Measurements from ENCODE around the gene PTK6.
A peak's percentile ranks its signal among the peaks of the same experiment; 100 is the strongest.
"Not testable (repeated sequence)": the region's sequence is repeated elsewhere in the genome, so short reads cannot be mapped to it uniquely, and the experiment has no call there.

Gene PTK6

GRCh38 chr20:63568986-63569949 lies 32.1 kb upstream of the PTK6 start:
- no peak for DNase-seq

- no peak for DNase-seq
Observed at GRCh38 chr20:63568170-63568981, 31.2 kb upstream of the PTK6 start.

GRCh38 chr20:63567386-63568169 lies 30.4 kb upstream of the PTK6 start:
- peak; percentile 79 to 86 for DNase-seq

GRCh38 chr20:63567136-63567385 lies 29.9 kb upstream of the PTK6 start:
- no peak for DNase-seq

- DNase-seq = no peak
Observed at GRCh38 chr20:63566395-63567135, 29.4 kb upstream of the PTK6 start.

- DNase-seq = no peak
Observed at GRCh38 chr20:63565699-63566335, 28.6 kb upstream of the PTK6 start.

GRCh38 chr20:63565021-63565698 lies 28.0 kb upstream of the PTK6 start:
- DNase-seq = no peak

GRCh38 chr20:63564036-63564810 lies 27.0 kb upstream of the PTK6 start:
- DNase-seq = no peak

GRCh38 chr20:63563225-63563935 lies 26.2 kb upstream of the PTK6 start:
- DNase-seq = no peak

GRCh38 chr20:63562461-63563224 lies 25.5 kb upstream of the PTK6 start:
- no peak for DNase-seq

- no peak for DNase-seq
Observed at GRCh38 chr20:63561624-63562396, 24.6 kb upstream of the PTK6 start.

GRCh38 chr20:63560856-63561609 lies 23.9 kb upstream of the PTK6 start:
- no peak for DNase-seq

GRCh38 chr20:63560333-63560805 lies 23.2 kb upstream of the PTK6 start:
- no peak for DNase-seq

- DNase-seq = not testable (repeated sequence)
Observed at GRCh38 chr20:63559485-63560332, 22.5 kb upstream of the PTK6 start.

- DNase-seq = no peak
Observed at GRCh38 chr20:63558804-63559484, 21.8 kb upstream of the PTK6 start.

GRCh38 chr20:63557481-63557891 lies 20.3 kb upstream of the PTK6 start:
- no peak for DNase-seq
